Measurements from ENCODE around the gene GTF2A1. TPM values are rescaled to one million over a fixed set of nuclear protein-coding genes. Genes with fewer than 3 reads are reported as not detected.
A peak's percentile ranks its signal among the peaks of the same experiment; 100 is the strongest.

The GTF2A1 gene
- total RNA-seq, 1 donor from 2014 or later = 42.0 TPM

DNA sequence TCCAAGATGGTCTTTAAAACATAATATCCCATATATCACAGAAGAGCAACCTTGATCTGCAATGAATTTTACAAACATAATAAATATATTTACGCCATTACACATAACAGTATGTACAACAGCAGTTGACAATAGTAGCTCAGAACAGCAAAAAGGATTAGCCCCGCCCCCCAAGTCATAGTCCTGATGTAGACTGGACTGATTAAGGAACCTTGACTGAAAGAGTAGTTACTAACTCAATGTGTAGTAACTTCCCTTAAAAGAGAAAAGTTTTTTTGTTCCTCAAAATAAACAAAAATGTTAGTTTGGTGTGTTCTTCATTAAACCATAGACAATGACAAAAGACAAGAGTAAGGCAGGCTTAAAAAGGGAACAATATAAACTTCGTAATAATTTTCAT is 44.5 kb downstream of the GTF2A1 start:
- DNase-seq (ENCODE audit: low read depth, low spot score) = no peak
- Mint-ChIP-seq H3K36me3 (ENCODE audit: low read depth) (no peaks in the 10 kb centered on the region), H3K9me3 (peaks cover 2% of the 10 kb centered on the region), H3K4me1 (peaks cover 3% of the 10 kb centered on the region), H3K4me3 (no peak overlapping the region), H3K27me3 (ENCODE audit: low read depth) (no peaks in the 10 kb centered on the region), H3K27ac (ENCODE audit: unreplicated experiment) (no peak overlapping the region)
- TF ChIP-seq, protein P1, sequence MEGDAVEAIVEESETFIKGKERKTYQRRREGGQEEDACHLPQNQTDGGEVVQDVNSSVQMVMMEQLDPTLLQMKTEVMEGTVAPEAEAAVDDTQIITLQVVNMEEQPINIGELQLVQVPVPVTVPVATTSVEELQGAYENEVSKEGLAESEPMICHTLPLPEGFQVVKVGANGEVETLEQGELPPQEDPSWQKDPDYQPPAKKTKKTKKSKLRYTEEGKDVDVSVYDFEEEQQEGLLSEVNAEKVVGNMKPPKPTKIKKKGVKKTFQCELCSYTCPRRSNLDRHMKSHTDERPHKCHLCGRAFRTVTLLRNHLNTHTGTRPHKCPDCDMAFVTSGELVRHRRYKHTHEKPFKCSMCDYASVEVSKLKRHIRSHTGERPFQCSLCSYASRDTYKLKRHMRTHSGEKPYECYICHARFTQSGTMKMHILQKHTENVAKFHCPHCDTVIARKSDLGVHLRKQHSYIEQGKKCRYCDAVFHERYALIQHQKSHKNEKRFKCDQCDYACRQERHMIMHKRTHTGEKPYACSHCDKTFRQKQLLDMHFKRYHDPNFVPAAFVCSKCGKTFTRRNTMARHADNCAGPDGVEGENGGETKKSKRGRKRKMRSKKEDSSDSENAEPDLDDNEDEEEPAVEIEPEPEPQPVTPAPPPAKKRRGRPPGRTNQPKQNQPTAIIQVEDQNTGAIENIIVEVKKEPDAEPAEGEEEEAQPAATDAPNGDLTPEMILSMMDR (conservative IDR thresholded peaks at IDR 0.05) = no peak

DNA sequence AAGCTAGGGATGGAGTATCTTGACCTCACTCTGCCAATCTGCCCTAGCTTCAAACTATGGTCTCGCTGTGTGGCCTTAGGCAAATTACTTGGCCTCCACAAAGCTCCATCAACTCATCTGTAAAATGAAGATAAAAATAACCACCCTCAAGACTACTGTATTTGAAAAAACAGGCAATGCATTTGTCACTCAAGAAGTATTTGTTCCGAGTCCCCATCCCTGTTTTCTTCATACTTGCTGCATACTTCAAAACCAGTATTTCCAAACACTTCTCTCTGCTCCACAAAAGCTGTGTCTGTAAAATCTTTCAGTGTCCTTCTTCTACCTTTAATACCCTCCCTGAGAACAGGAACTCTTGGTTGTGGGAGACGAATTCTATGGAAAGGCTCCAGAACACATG is 47.9 kb downstream of the GTF2A1 start:
- H3K4me3 Mint-ChIP-seq = no peak overlapping the region
- TF ChIP-seq, protein P1 (conservative IDR thresholded peaks at IDR 0.05) = no peak
- peaks cover 17% of the 10 kb centered on the region for H3K4me1 Mint-ChIP-seq
- no peaks in the 10 kb centered on the region for H3K27me3 Mint-ChIP-seq (ENCODE audit: low read depth)
- peaks cover 2% of the 10 kb centered on the region for H3K9me3 Mint-ChIP-seq
- no peak for DNase-seq (ENCODE audit: low read depth, low spot score)
- no peak overlapping the region for H3K27ac Mint-ChIP-seq (ENCODE audit: unreplicated experiment)
- no peaks in the 10 kb centered on the region for H3K36me3 Mint-ChIP-seq (ENCODE audit: low read depth)

DNA sequence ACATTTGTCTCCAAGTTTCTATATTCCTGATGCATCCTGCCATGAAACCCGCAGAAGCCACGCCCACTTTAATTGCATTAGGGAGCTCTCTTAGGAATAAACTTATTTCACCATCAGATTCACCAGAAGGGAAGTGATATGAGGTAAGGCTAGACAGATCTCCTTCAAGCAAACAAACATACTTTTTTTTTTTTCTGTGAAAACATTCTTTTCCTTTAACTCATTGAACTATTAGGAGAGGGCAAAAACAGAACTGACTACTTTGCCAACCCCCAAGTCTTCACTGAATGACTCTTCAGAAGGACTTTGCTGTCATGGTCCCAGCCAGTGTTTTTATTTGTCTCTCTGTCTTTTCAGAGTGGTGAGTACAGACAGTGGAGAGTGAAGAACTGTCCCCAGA is 48.4 kb downstream of the GTF2A1 start:
- H3K4me1 Mint-ChIP-seq = peaks cover 17% of the 10 kb centered on the region

DNA sequence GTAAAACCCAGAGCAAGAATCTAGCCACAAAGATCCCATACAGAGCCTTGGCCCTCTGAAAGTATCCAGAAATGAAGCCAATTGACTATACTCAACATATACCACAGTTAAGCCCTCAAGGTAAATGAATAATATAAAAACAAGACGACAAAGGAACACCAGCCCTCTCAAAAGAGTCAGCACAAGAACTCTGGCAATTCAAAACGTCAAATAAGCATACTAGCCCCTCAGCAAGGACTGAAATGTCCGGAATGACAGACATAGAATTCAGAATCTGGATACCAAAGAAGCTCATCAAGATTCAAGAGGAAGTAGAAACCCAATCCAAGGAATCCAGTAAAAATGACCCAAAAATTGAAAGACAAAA is 49.9 kb downstream of the GTF2A1 start:
- Mint-ChIP-seq H3K9me3 (peaks cover 2% of the 10 kb centered on the region), H3K4me1 (peaks cover 21% of the 10 kb centered on the region), H3K4me3 (peak overlapping the region; percentile 87), H3K27ac (ENCODE audit: unreplicated experiment) (no peak overlapping the region), H3K36me3 (ENCODE audit: low read depth) (no peaks in the 10 kb centered on the region), H3K27me3 (ENCODE audit: low read depth) (no peaks in the 10 kb centered on the region)
- TF ChIP-seq, protein P1 (conservative IDR thresholded peaks at IDR 0.05) = no peak
- no peak for DNase-seq (ENCODE audit: low read depth, low spot score)

More for the DNA sequence above, 48.4 kb downstream of the GTF2A1 start:
- Mint-ChIP-seq H3K27ac (ENCODE audit: unreplicated experiment) (no peak overlapping the region), H3K4me3 (no peak overlapping the region), H3K9me3 (peaks cover 2% of the 10 kb centered on the region), H3K27me3 (ENCODE audit: low read depth) (no peaks in the 10 kb centered on the region), H3K36me3 (ENCODE audit: low read depth) (no peaks in the 10 kb centered on the region)
- TF ChIP-seq, protein P1 (conservative IDR thresholded peaks at IDR 0.05) = no peak
- DNase-seq (ENCODE audit: low read depth, low spot score) = no peak

DNA sequence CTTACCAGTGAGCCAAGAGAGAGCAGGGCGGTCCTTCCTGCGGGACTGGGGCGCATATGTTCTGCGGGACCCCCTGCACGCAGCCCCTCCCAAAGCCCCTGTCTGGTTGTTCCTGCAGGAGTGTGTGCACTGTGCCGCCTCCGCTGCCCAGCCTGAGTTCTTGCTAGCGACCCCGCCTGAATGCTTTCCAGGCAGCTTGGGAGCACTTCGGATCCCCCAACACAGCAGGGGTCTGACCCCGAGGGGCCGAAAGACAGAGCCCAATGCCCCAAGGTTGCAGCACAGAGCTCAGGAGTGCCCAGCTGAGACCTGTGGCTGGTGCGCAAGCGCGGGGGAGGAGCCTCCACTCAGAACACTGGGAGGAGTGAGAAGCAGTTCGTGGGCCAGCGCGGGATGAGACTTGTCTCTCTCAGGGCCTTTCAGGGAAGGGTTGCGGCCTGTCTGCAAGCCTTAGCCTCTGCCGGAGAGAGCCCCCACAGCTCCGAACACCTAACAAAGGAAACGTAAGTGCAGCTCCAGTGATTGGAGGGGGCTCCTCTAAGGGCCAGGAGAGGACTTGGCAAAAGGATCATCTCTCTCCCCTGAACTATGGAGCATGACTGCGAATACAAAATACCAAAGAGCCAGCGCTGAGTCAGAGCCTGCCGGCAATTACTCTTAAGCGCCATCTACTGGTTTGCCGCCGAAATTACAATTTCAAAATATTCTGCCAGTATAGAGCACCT is 50.5 kb downstream of the GTF2A1 start:
- peak; percentile 74 for DNase-seq (ENCODE audit: low read depth, low spot score)
- Mint-ChIP-seq H3K4me1 (peaks cover 22% of the 10 kb centered on the region), H3K4me3 (peak overlapping the region; percentile 87), H3K36me3 (ENCODE audit: low read depth) (no peaks in the 10 kb centered on the region), H3K9me3 (peaks cover 2% of the 10 kb centered on the region), H3K27ac (ENCODE audit: unreplicated experiment) (peak overlapping the region; percentile 98), H3K27me3 (ENCODE audit: low read depth) (no peaks in the 10 kb centered on the region)
- TF ChIP-seq, protein P1 (conservative IDR thresholded peaks at IDR 0.05) = peak; percentile 93

Measured in neural crest cell (in vitro differentiated cells).